ENCODE results near the gene OSGEPL1. TPM values are rescaled to one million over a fixed set of nuclear protein-coding genes. Genes with fewer than 3 reads are reported as not detected.
"Not testable (repeated sequence)": the region's sequence is repeated elsewhere in the genome, so short reads cannot be mapped to it uniquely, and the experiment has no call there.

The OSGEPL1 gene
- total and polyA plus RNA-seq, 2 experiments from 2014 or later = 6.7 to 9.2 TPM

DNA sequence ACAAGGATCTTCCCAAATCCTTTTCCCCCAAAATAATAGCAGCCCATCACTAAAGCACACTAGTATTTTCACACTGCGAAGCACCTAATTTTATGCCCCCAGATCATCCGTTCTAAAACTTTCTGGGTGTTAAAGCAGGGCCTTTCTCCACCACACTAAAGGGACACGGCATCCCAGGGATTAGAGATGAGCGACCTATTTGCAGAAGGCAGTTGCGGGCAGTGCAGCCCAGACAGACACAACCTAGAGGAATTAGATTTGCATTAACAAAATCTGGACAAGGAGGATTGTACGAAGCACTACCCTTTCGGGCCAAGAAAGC lies 402 bp downstream of the OSGEPL1 start:
- Histone ChIP-seq H3K27me3 (no peaks in the 10 kb centered on the region), H3K4me1 (ENCODE audit: insufficient read depth) (peaks cover 7% of the 10 kb centered on the region), H4K20me1 (ENCODE audit: insufficient read depth, poor library complexity, severe bottlenecking) (no peaks in the 10 kb centered on the region), H3K9me2 (replicated peaks; ENCODE audit: insufficient read depth) (no peaks in the 10 kb centered on the region), H2AFZ (peak overlapping the region; percentile 99), H3K4me3 (peak overlapping the region; percentile 58), H3K4me2 (peak overlapping the region; percentile 81), H3K27ac (peak overlapping the region; percentile 89), H3K9me3 (ENCODE audit: low read depth) (no peaks in the 10 kb centered on the region), H3K36me3 (replicated peaks; ENCODE audit: insufficient read depth, low read depth) (no peaks in the 10 kb centered on the region), H3K79me2 (peaks cover 5% of the 10 kb centered on the region)
- TF ChIP-seq EZH2phosphoT487 (IDR thresholded peaks at IDR 0.05; ENCODE audit: low read depth, severe bottlenecking, unreplicated experiment) (no peak), CTCF (IDR thresholded peaks at IDR 0.05; ENCODE audit: poor library complexity) (no peak), EZH2 (IDR thresholded peaks at IDR 0.05; ENCODE audit: borderline replicate concordance) (no peak)
- DNase-seq (ENCODE audit: low spot score) = no peak
- WGBS (ENCODE audit: low lambda C conversion rate, missing lambda C conversion rate) = under 1% methylated on average over 7 of the region's 7 CpGs

DNA sequence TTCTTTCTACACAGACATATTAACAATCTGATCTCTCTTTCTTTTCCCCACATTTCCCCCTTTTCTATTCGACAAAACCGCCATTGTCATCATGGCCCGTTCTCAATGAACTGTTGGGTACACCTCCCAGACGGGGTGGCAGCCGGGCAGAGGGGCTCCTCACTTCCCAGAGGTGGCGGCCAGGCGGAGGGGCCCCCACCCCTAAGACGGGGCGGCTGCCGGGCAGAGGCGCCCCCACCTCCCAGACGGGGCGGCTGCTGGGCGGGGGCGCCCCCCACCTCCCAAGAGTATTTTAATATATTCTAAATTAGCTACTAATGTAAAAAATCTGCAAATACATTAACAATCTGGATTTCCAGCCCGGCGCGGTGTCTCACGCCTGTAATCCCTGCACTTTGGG lies 2.4 kb downstream of the OSGEPL1 start:
- H3K36me3 ChIP-seq (replicated peaks; ENCODE audit: insufficient read depth, low read depth); H3K9me2 ChIP-seq (replicated peaks; ENCODE audit: insufficient read depth); DNase-seq (ENCODE audit: low spot score); H3K4me3 ChIP-seq; H3K27ac ChIP-seq; H4K20me1 ChIP-seq (ENCODE audit: insufficient read depth, poor library complexity, severe bottlenecking); H2AFZ ChIP-seq; H3K27me3 ChIP-seq; H3K79me2 ChIP-seq; H3K4me1 ChIP-seq (ENCODE audit: insufficient read depth); H3K4me2 ChIP-seq; H3K9me3 ChIP-seq (ENCODE audit: low read depth): not testable (repeated sequence)
- 97% methylated on average over 19 of the region's 19 CpGs for WGBS (ENCODE audit: low lambda C conversion rate, missing lambda C conversion rate)

GRCh38 chr2:189756311-189756952 lies 6.2 kb downstream of the OSGEPL1 start:
- Histone ChIP-seq H3K27ac (no peak overlapping the region), H3K4me2 (no peak overlapping the region), H3K27me3 (no peaks in the 10 kb centered on the region), H3K4me1 (ENCODE audit: insufficient read depth) (peaks cover under 1% of the 10 kb centered on the region), H3K9me2 (replicated peaks; ENCODE audit: insufficient read depth) (no peaks in the 10 kb centered on the region), H3K36me3 (replicated peaks; ENCODE audit: insufficient read depth, low read depth) (no peaks in the 10 kb centered on the region), H3K9me3 (ENCODE audit: low read depth) (no peaks in the 10 kb centered on the region), H4K20me1 (ENCODE audit: insufficient read depth, poor library complexity, severe bottlenecking) (no peaks in the 10 kb centered on the region), H2AFZ (no peak overlapping the region), H3K79me2 (peaks cover 4% of the 10 kb centered on the region), H3K4me3 (no peak overlapping the region)
- WGBS (ENCODE audit: low lambda C conversion rate, missing lambda C conversion rate) = 83% methylated on average over 2 of the region's 2 CpGs
- no peak for DNase-seq (ENCODE audit: low spot score)
- TF ChIP-seq EZH2 (IDR thresholded peaks at IDR 0.05; ENCODE audit: borderline replicate concordance) = no peak
- TF ChIP-seq EZH2phosphoT487 (IDR thresholded peaks at IDR 0.05; ENCODE audit: low read depth, severe bottlenecking, unreplicated experiment) = no peak
- TF ChIP-seq CTCF (IDR thresholded peaks at IDR 0.05; ENCODE audit: poor library complexity) = no peak

GRCh38 chr2:189751080-189751658 lies 11.4 kb downstream of the OSGEPL1 start:
- WGBS (ENCODE audit: low lambda C conversion rate, missing lambda C conversion rate) = 96% methylated on average over 9 of the region's 10 CpGs

More at GRCh38 chr2:189751080-189751658, 11.4 kb downstream of the OSGEPL1 start:
- Histone ChIP-seq H3K36me3 (replicated peaks; ENCODE audit: insufficient read depth, low read depth) (no peaks in the 10 kb centered on the region), H3K4me1 (ENCODE audit: insufficient read depth) (no peaks in the 10 kb centered on the region), H3K27me3 (no peaks in the 10 kb centered on the region), H3K9me2 (replicated peaks; ENCODE audit: insufficient read depth) (no peaks in the 10 kb centered on the region), H4K20me1 (ENCODE audit: insufficient read depth, poor library complexity, severe bottlenecking) (no peaks in the 10 kb centered on the region), H3K9me3 (ENCODE audit: low read depth) (no peaks in the 10 kb centered on the region), H3K27ac (no peak overlapping the region), H2AFZ (no peak overlapping the region), H3K4me3 (no peak overlapping the region), H3K4me2 (no peak overlapping the region), H3K79me2 (no peaks in the 10 kb centered on the region)
- DNase-seq (ENCODE audit: low spot score) = peak; percentile 47
- TF ChIP-seq EZH2 (IDR thresholded peaks at IDR 0.05; ENCODE audit: borderline replicate concordance) (no peak), EZH2phosphoT487 (IDR thresholded peaks at IDR 0.05; ENCODE audit: low read depth, severe bottlenecking, unreplicated experiment) (no peak), CTCF (IDR thresholded peaks at IDR 0.05; ENCODE audit: poor library complexity) (peak; percentile 50)
